GM06990 (cell line): ENCODE measurements around the gene DTX1.

Experiments
- DNase-seq: peaks from one replicate; pipeline ENCODE4 v3.0.0-alpha.2; 2011; ENCODE audit not compliant: insufficient read length; ENCODE audit errors: extremely low read depth
- H3K27me3 ChIP-seq: replicated peaks from 2 replicates; pipeline ENCODE4 v1.6.0; 2011; ENCODE audit warnings: low read length; ENCODE audit not compliant: control insufficient read depth, insufficient read depth
- H3K36me3 ChIP-seq: 2 replicates; pipeline ENCODE4 v1.5.1; 2011; ENCODE audit warnings: low read length; ENCODE audit not compliant: control insufficient read depth, insufficient read depth
- H3K4me3 ChIP-seq: replicated peaks from 2 replicates; pipeline ENCODE4 v1.5.1; 2011; ENCODE audit warnings: low read depth, mild to moderate bottlenecking, control low read depth, low read length
- TF ChIP-seq, protein P1 (sequence below): IDR thresholded peaks from 2 replicates; pipeline ENCODE4 v1.5.1; 2011; ENCODE audit warnings: low read length, control low read depth, mild to moderate bottlenecking, inconsistent platforms; ENCODE audit not compliant: insufficient read depth, poor library complexity, severe bottlenecking

DTX1 gene

DNA sequence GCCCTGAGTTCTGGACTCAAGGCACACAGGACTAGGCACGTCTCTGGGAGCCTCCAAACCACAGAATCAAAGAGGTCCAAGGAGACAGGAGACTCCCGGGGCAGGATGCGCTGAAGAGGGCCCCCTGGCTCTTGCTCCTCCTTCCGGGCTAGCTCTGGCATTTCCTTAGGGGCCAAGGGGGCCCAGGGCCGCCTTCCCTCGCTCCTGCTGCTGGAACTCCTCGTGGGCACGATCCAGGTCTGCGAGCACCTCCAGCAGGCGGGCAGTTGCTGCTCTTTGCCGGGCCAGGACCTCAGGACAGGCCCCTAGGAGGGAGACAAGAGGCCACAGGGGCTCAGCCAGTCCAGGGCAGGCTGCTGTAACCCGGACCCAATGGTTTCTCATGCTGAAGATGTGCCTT is 43.2 kb downstream of the DTX1 start:
- no peak for DNase-seq
- H3K4me3 ChIP-seq, result no peak overlapping the region
- no peaks in the 10 kb centered on the region for H3K36me3 ChIP-seq
- TF ChIP-seq, protein P1, sequence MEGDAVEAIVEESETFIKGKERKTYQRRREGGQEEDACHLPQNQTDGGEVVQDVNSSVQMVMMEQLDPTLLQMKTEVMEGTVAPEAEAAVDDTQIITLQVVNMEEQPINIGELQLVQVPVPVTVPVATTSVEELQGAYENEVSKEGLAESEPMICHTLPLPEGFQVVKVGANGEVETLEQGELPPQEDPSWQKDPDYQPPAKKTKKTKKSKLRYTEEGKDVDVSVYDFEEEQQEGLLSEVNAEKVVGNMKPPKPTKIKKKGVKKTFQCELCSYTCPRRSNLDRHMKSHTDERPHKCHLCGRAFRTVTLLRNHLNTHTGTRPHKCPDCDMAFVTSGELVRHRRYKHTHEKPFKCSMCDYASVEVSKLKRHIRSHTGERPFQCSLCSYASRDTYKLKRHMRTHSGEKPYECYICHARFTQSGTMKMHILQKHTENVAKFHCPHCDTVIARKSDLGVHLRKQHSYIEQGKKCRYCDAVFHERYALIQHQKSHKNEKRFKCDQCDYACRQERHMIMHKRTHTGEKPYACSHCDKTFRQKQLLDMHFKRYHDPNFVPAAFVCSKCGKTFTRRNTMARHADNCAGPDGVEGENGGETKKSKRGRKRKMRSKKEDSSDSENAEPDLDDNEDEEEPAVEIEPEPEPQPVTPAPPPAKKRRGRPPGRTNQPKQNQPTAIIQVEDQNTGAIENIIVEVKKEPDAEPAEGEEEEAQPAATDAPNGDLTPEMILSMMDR, result no peak
- no peaks in the 10 kb centered on the region; the same call in 1 of the 2 replicates for H3K27me3 ChIP-seq

DNA sequence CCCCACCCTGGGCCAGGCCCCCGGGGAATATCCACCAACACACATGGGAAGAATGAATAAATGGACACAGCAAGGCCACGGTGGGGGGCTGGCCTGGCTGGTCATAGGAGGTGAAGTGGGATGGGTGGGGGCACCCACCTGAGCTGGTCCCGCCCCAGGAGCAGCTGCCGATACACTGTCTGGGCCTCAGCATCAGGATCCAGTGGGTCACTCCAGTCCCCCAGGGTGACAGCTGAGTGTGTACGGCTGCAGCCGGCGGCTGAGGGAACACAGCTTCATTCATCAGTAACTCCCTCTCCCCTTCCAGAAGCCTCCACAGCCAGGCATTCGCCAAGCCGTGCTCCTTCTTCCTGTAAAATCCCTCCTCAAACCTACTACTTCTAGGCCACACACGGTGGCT is 45.2 kb downstream of the DTX1 start:
- Histone ChIP-seq H3K27me3 (no peaks in the 10 kb centered on the region; the same call in 1 of the 2 replicates), H3K4me3 (no peak overlapping the region), H3K36me3 (no peaks in the 10 kb centered on the region)
- no peak for DNase-seq
- TF ChIP-seq, protein P1, result no peak

- TF ChIP-seq, protein P1, result no peak
- no peaks in the 10 kb centered on the region for H3K27me3 ChIP-seq
These were observed 46.3 kb downstream of the DTX1 start for GRCh38 chr12:113102811-113103210.

GRCh38 chr12:113103756-113104450 is 47.4 kb downstream of the DTX1 start:
- TF ChIP-seq, protein P1, result no peak
- Histone ChIP-seq H3K4me3 (peak overlapping the region; percentile 27; the same call in 1 of the 2 replicates), H3K27me3 (no peaks in the 10 kb centered on the region), H3K36me3 (no peaks in the 10 kb centered on the region)
- DNase-seq, result peak; percentile 64

More at GRCh38 chr12:113102811-113103210, 46.3 kb downstream of the DTX1 start:
- Histone ChIP-seq H3K36me3 (no peaks in the 10 kb centered on the region), H3K4me3 (no peak overlapping the region)
- no peak for DNase-seq

- H3K36me3 ChIP-seq, result no peaks in the 10 kb centered on the region
- no peak for DNase-seq
- TF ChIP-seq, protein P1, result no peak
- H3K27me3 ChIP-seq, result no peaks in the 10 kb centered on the region
- H3K4me3 ChIP-seq, result no peak overlapping the region
These were observed 48.5 kb downstream of the DTX1 start for GRCh38 chr12:113104953-113105510.
